Suprapubic skin (tissue), 4 donors: Measurements from ENCODE around the gene LRP8.

ENCODE experiments used
- CTCF ChIP-seq, 2 donors: fragments of 200-600 bp in 1 of 2; fragments of 450-650 bp in 1 of 2; sonication (generic) in 1 of 2; IDR thresholded peaks; one replicate each; pipeline ENCODE4 v1.5.1; 2016 to 2019; ENCODE audit warnings: antibody characterized with exemption in 2 of 2, mild to moderate bottlenecking in 1 of 2, moderate library complexity in 1 of 2
- EP300 ChIP-seq: sonication (generic); formaldehyde crosslinking; IDR thresholded peaks from one replicate; pipeline ENCODE4 v1.6.1; 2017; ENCODE audit warnings: antibody characterized with exemption
- POLR2A ChIP-seq, 2 donors: fragments of 450-650 bp; IDR thresholded peaks; one replicate each; pipeline ENCODE4 v1.6.1; 2017; ENCODE audit warnings: antibody characterized with exemption in 2 of 2, mild to moderate bottlenecking in 2 of 2, moderate library complexity in 2 of 2
- POLR2AphosphoS5 ChIP-seq, 3 donors: sonication (generic); formaldehyde crosslinking; IDR thresholded peaks; one replicate each; pipeline ENCODE4 v1.6.1; 2017; ENCODE audit warnings: antibody characterized with exemption in 3 of 3

GRCh38 chr1:53354119-53354518, 26.2 kb upstream of the LRP8 start:
- TF ChIP-seq CTCF (IDR thresholded peaks at IDR 0.05): no peak
- no peak for TF ChIP-seq POLR2A (IDR thresholded peaks at IDR 0.05)
- TF ChIP-seq POLR2AphosphoS5 (IDR thresholded peaks at IDR 0.05): no peak
- no peak for TF ChIP-seq EP300
